ENCODE data around the gene SETMAR.

The SETMAR gene

GRCh38 chr3:4343258-4343657, 40.1 kb downstream of the SETMAR start:
- H4K5ac ChIP-seq (ENCODE audit: low read length): no peak overlapping the region
- H3K27me3 ChIP-seq (ENCODE audit: insufficient read depth, low read length, poor library complexity): no peaks in the 10 kb centered on the region
- WGBS (ENCODE audit: extremely low coverage, insufficient coverage, low lambda C conversion rate): no CpG with 5 or more reads among the region's 1 CpG
- DNase-seq: peak; percentile 31
- H3K9ac ChIP-seq (ENCODE audit: low read length): no peak overlapping the region
- no peak overlapping the region for H2BK120ac ChIP-seq (ENCODE audit: low read depth, low read length)
- H3K4me1 ChIP-seq (ENCODE audit: control insufficient read depth, low read depth, low read length): no peaks in the 10 kb centered on the region
- H3K4ac ChIP-seq (ENCODE audit: low read depth, low read length): no peak overlapping the region
- no peaks in the 10 kb centered on the region for H3K79me1 ChIP-seq (ENCODE audit: low read length)
- H4K8ac ChIP-seq (ENCODE audit: low read depth, low read length): no peak overlapping the region
- H3K79me2 ChIP-seq (ENCODE audit: control insufficient read depth, insufficient read depth, low read length): no peaks in the 10 kb centered on the region
- H2BK15ac ChIP-seq (replicated peaks; ENCODE audit: low read depth): no peak overlapping the region
- H3K36me3 ChIP-seq (ENCODE audit: control insufficient read depth, insufficient read depth, low read length): no peaks in the 10 kb centered on the region
- H3K27ac ChIP-seq (ENCODE audit: low read depth, low read length): no peak overlapping the region
- no peak overlapping the region for H3K18ac ChIP-seq (ENCODE audit: low read length)
- H3K4me2 ChIP-seq (ENCODE audit: low read length): no peak overlapping the region
- no peak overlapping the region for H2BK5ac ChIP-seq (ENCODE audit: low read length)
- H3K56ac ChIP-seq (ENCODE audit: low read length): no peak overlapping the region
- no peak overlapping the region for H3K4me3 ChIP-seq (ENCODE audit: low read length)
- no peak overlapping the region for H3K23ac ChIP-seq (ENCODE audit: low read length)
- no peak overlapping the region for H2AK5ac ChIP-seq (ENCODE audit: low read length)

DNA sequence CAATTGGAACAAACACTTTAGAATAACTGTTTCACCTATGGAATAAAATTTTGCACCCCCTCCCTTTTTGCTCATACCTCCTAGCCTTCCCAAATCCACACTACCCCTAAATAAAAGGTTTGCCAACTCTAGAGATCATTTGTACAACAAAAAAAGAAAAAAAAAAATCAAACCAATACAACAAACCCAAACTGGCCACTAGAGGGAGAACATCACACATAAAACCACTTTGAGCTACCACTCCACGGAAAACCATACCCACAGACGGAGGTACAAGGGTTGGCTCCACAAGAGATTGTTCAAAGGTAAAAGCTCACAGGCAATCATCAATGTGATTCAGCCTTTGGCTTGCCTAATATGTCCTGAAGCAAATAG, 47.6 kb downstream of the SETMAR start:
- Histone ChIP-seq H2BK120ac (ENCODE audit: low read depth, low read length) (no peak overlapping the region), H3K79me1 (ENCODE audit: low read length) (no peaks in the 10 kb centered on the region), H2BK5ac (ENCODE audit: low read length) (no peak overlapping the region), H2AK5ac (ENCODE audit: low read length) (no peak overlapping the region), H3K4ac (ENCODE audit: low read depth, low read length) (no peak overlapping the region), H4K8ac (ENCODE audit: low read depth, low read length) (no peak overlapping the region), H3K4me1 (ENCODE audit: control insufficient read depth, low read depth, low read length) (no peaks in the 10 kb centered on the region), H3K18ac (ENCODE audit: low read length) (no peak overlapping the region), H3K9ac (ENCODE audit: low read length) (no peak overlapping the region), H4K5ac (ENCODE audit: low read length) (no peak overlapping the region), H3K27me3 (ENCODE audit: insufficient read depth, low read length, poor library complexity) (no peaks in the 10 kb centered on the region), H3K56ac (ENCODE audit: low read length) (no peak overlapping the region), H3K27ac (ENCODE audit: low read depth, low read length) (no peak overlapping the region), H3K4me3 (ENCODE audit: low read length) (no peak overlapping the region), H3K23ac (ENCODE audit: low read length) (no peak overlapping the region), H3K79me2 (ENCODE audit: control insufficient read depth, insufficient read depth, low read length) (no peaks in the 10 kb centered on the region), H3K36me3 (ENCODE audit: control insufficient read depth, insufficient read depth, low read length) (no peaks in the 10 kb centered on the region), H3K4me2 (ENCODE audit: low read length) (no peak overlapping the region), H2BK15ac (replicated peaks; ENCODE audit: low read depth) (no peak overlapping the region)
- WGBS (ENCODE audit: extremely low coverage, insufficient coverage, low lambda C conversion rate): no CpG with 5 or more reads among the region's 2 CpGs
- DNase-seq: peak; percentile 50

GRCh38 chr3:4351164-4351855, 48.1 kb downstream of the SETMAR start:
- Histone ChIP-seq H3K27me3 (ENCODE audit: insufficient read depth, low read length, poor library complexity) (no peaks in the 10 kb centered on the region), H3K4ac (ENCODE audit: low read depth, low read length) (no peak overlapping the region), H3K4me2 (ENCODE audit: low read length) (no peak overlapping the region), H4K8ac (ENCODE audit: low read depth, low read length) (no peak overlapping the region), H3K4me3 (ENCODE audit: low read length) (no peak overlapping the region), H2BK15ac (replicated peaks; ENCODE audit: low read depth) (no peak overlapping the region), H2BK120ac (ENCODE audit: low read depth, low read length) (no peak overlapping the region), H3K9ac (ENCODE audit: low read length) (no peak overlapping the region), H3K23ac (ENCODE audit: low read length) (no peak overlapping the region), H4K5ac (ENCODE audit: low read length) (no peak overlapping the region), H3K18ac (ENCODE audit: low read length) (no peak overlapping the region), H3K79me2 (ENCODE audit: control insufficient read depth, insufficient read depth, low read length) (no peaks in the 10 kb centered on the region), H3K56ac (ENCODE audit: low read length) (no peak overlapping the region), H2BK5ac (ENCODE audit: low read length) (no peak overlapping the region), H3K27ac (ENCODE audit: low read depth, low read length) (no peak overlapping the region), H3K79me1 (ENCODE audit: low read length) (no peaks in the 10 kb centered on the region), H2AK5ac (ENCODE audit: low read length) (no peak overlapping the region), H3K4me1 (ENCODE audit: control insufficient read depth, low read depth, low read length) (no peaks in the 10 kb centered on the region), H3K36me3 (ENCODE audit: control insufficient read depth, insufficient read depth, low read length) (no peaks in the 10 kb centered on the region)
- DNase-seq: no peak
- no CpG with 5 or more reads among the region's 11 CpGs for WGBS (ENCODE audit: extremely low coverage, insufficient coverage, low lambda C conversion rate)

- Histone ChIP-seq H3K9ac (ENCODE audit: low read length) (no peak overlapping the region), H2BK15ac (replicated peaks; ENCODE audit: low read depth) (no peak overlapping the region), H3K27ac (ENCODE audit: low read depth, low read length) (no peak overlapping the region), H3K4me3 (ENCODE audit: low read length) (no peak overlapping the region), H3K79me2 (ENCODE audit: control insufficient read depth, insufficient read depth, low read length) (no peaks in the 10 kb centered on the region), H2BK120ac (ENCODE audit: low read depth, low read length) (no peak overlapping the region), H3K18ac (ENCODE audit: low read length) (no peak overlapping the region), H3K4ac (ENCODE audit: low read depth, low read length) (no peak overlapping the region), H3K4me2 (ENCODE audit: low read length) (no peak overlapping the region), H3K27me3 (ENCODE audit: insufficient read depth, low read length, poor library complexity) (no peaks in the 10 kb centered on the region), H4K5ac (ENCODE audit: low read length) (no peak overlapping the region), H2BK5ac (ENCODE audit: low read length) (no peak overlapping the region), H3K36me3 (ENCODE audit: control insufficient read depth, insufficient read depth, low read length) (no peaks in the 10 kb centered on the region), H3K79me1 (ENCODE audit: low read length) (no peaks in the 10 kb centered on the region), H3K4me1 (ENCODE audit: control insufficient read depth, low read depth, low read length) (no peaks in the 10 kb centered on the region), H3K56ac (ENCODE audit: low read length) (no peak overlapping the region), H2AK5ac (ENCODE audit: low read length) (no peak overlapping the region), H3K23ac (ENCODE audit: low read length) (no peak overlapping the region), H4K8ac (ENCODE audit: low read depth, low read length) (no peak overlapping the region)
- DNase-seq: no peak
- WGBS (ENCODE audit: extremely low coverage, insufficient coverage, low lambda C conversion rate): no CpG with 5 or more reads among the region's 4 CpGs
Observed at GRCh38 chr3:4351872-4352271, 48.7 kb downstream of the SETMAR start.

DNA sequence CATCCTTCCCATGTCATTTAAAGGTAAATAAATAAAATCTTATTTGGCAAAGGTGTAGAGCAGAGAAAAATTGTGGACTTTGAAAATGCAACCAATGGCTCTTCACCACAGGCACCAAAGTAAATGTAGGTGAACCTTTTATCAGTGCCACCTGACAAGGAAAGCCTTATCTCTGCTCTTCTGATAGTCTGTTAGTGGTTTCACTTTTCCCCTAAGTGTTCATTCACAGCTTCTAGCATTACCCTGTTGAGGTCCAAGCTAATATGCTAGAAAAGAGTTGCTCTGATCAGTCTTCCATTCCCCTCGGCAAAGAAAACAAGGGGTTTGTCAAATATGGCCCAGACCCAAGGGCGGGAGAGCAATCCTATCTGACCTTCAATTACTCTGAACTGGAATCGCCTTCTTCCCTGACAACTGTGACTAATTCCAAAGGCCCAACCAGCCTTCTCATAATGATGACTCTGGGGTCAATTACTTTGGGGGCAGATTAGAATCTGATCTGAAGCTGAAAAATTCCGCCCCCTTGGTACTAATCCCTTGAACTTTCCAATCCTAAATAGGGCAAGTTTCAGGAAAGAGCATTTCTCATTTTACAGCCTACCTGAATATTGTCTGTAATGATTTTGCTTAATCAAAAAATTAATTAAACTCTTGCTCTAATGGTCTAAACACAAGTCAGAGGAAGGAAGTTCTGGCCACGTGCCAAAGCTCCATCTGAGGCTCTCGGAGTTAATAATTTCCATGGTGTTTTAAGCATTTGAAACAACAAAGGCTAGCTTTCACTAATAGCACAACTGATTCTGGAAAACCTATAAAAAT, 52.4 kb downstream of the SETMAR start:
- Histone ChIP-seq H3K9ac (ENCODE audit: low read length) (no peak overlapping the region), H3K36me3 (ENCODE audit: control insufficient read depth, insufficient read depth, low read length) (no peaks in the 10 kb centered on the region), H3K27ac (ENCODE audit: low read depth, low read length) (no peak overlapping the region), H4K5ac (ENCODE audit: low read length) (no peak overlapping the region), H2AK5ac (ENCODE audit: low read length) (no peak overlapping the region), H3K4ac (ENCODE audit: low read depth, low read length) (no peak overlapping the region), H3K56ac (ENCODE audit: low read length) (no peak overlapping the region), H2BK5ac (ENCODE audit: low read length) (no peak overlapping the region), H4K8ac (ENCODE audit: low read depth, low read length) (no peak overlapping the region), H3K27me3 (ENCODE audit: insufficient read depth, low read length, poor library complexity) (no peaks in the 10 kb centered on the region), H3K23ac (ENCODE audit: low read length) (no peak overlapping the region), H3K4me3 (ENCODE audit: low read length) (no peak overlapping the region), H3K4me2 (ENCODE audit: low read length) (no peak overlapping the region), H3K4me1 (ENCODE audit: control insufficient read depth, low read depth, low read length) (no peaks in the 10 kb centered on the region), H2BK15ac (replicated peaks; ENCODE audit: low read depth) (no peak overlapping the region), H3K79me2 (ENCODE audit: control insufficient read depth, insufficient read depth, low read length) (no peaks in the 10 kb centered on the region), H3K79me1 (ENCODE audit: low read length) (no peaks in the 10 kb centered on the region), H2BK120ac (ENCODE audit: low read depth, low read length) (no peak overlapping the region), H3K18ac (ENCODE audit: low read length) (no peak overlapping the region)
- WGBS (ENCODE audit: extremely low coverage, insufficient coverage, low lambda C conversion rate): no CpG with 5 or more reads among the region's 6 CpGs
- peak; percentile 38 for DNase-seq
